AG08396 (cell line): ENCODE results near the gene PMVK.

Experiments
- DNase-seq: peaks from one replicate; pipeline ENCODE4 v3.0.0; 2012; ENCODE audit warnings: low spot score, mixed read lengths

The PMVK gene

DNA sequence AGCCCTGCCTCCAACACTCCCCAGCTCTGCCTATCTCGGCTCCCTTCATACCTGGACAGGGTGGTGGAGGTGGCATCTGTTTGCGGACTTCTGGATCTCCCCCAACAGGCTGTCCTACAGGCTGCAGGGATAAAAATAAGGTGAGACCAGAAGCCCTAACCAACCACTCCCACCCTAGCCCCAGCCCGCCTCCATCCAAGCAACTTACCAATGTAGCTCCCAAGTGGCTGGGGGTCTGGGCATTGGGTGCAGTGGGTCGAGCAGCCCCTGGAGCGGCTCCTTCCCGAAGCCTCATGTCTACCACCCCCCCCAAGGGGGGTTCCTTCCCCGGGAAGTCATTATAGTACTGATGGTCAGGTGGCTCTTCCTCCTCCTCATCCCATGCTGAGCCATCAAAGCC lies 29.6 kb upstream of the PMVK start:
- DNase-seq, result no peak

DNA sequence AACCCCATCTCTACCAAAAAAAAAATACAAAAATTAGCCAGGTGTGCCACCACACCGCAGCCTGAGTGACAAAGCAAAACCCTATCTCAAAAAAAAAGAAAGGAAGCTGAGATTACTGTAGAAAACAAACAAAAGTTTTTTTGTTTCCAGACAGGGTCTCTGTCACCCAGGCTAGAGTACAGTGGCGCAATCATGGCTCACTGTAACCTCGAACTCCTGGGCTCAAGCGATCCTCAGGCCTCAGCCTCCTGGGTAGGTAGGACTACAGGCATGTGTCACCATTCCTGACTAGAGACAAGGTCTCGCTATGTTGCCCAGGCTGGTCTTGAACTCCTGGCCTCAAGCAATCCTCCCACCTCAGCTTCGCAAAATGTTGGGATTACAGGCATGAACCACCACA lies 27.8 kb upstream of the PMVK start:
- DNase-seq, result no peak

DNA sequence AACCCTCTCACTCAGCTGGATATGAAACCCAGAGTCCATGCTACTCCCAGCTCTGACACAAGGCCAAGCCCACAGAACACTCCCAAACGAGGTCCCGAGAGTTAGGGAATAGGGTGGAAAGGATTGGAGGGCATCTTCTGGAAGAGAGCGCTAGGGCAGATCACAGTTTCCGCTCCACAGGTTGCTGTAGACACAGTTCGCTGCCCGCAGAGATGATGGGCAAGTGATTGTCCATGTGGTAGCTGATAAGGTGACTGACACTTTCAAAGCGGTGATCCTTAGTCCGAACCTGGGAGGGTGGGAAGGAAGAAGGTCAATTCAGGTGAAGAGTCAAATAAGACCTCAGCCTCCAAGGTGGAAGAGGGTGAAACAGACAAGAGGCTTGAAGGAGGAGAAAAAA lies 27.1 kb upstream of the PMVK start:
- no peak for DNase-seq

DNA sequence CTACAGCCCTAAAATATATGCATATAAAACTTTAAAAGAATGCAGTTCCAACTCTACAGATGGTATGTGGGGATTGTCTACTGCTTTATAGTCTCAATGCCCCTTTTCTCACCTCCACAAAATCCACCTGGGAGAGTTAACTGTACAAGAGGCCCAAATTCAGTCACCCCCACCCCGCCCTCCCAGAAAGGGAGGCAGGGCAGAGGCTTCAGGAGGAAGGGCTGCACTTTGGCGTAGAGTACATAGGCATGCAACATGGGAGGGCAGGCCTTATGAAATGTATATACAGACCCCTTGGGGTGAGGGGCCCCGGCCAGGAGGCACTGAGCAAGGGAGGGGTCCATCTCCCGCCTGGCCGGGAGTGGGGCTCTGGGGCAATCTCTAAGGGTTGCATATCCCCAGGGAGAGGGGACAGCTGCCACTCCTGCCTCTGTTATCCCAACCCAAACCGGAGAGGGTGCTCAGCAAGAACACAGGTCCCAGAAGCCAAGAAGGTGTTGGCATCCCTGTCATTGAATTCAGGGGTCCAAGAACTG lies 26.3 kb upstream of the PMVK start:
- DNase-seq, result no peak

DNA sequence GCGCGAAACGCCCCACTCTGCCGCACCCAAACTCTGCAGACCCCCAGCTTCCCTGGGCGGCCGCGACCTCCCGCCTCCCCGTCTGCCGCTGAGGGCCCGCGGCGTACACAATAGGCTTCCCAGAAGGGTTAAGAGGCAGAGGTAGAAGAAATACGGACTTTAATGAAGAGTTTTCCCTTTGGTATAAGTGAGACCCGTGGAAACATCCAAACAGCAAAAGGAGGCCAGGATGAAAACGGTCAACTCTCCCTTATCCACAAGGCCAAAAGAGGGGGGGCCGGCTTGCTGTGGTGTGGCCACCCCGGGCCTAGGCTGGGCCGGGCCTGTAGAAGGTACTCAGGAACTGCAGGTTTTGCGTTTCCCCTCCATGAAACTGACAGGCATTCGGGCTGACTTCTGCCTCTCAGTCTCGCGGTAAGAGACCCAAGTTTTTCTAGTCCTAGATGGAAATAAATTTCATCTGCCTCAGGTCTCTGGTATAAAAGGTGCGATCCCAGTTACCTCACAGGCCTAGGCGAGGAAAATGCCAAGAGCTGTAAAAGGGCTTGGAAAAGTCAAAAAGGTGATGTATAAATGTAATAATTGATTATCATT lies 25.7 kb upstream of the PMVK start:
- DNase-seq, result no peak

DNA sequence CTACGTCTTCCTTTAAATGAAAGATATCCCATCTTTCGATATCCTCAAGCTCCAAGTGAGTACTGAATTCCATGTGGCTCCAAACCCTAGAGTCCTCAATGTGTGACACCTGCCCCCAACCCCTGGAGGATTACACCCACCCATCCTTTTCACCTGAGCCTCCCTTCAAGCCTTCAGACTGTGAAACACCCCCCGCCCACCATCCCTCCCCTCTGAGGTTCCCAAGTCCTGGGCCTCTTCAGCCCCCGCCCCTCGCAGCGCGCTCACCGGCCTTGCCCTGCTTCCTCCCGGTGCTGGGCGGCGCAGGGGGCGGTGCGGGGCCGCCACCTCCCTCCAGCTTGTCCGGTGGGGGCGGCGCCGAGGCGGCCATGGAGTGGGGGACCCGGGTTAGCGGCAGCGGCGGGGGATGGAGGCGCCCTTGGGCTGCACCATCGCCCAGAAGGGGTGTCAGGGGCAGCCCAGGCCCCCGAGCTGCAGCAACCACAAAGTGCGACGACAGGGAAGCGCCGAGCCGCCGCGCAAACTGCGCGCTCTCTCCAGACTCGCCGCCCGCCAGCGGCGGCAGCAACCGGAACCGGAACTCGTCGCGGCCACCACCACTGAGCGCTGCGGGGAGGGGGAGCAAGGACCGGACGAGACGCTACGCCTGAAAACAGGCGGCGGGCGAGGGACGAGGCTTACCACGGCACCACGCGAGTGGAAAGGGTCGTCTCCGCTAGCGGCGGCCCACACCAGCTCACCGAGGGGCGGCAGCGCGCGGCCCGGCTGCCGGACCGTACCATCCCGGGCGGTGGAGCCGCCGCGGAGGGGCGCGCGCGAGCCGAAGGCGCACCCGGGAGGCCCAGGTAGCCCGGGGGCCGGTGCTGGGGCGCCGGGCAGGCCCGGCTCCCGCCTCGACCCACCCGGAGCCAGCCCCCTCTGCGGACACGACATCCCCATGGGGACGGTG lies 25.0 kb upstream of the PMVK start, which contains the start of gene PYGO2:
TSS of gene PYGO2 (minus strand) at position 576 of the 949 bp plus-strand sequence. CDS start at position 370, 206 bp downstream.
- peak; percentile 86 for DNase-seq

DNA sequence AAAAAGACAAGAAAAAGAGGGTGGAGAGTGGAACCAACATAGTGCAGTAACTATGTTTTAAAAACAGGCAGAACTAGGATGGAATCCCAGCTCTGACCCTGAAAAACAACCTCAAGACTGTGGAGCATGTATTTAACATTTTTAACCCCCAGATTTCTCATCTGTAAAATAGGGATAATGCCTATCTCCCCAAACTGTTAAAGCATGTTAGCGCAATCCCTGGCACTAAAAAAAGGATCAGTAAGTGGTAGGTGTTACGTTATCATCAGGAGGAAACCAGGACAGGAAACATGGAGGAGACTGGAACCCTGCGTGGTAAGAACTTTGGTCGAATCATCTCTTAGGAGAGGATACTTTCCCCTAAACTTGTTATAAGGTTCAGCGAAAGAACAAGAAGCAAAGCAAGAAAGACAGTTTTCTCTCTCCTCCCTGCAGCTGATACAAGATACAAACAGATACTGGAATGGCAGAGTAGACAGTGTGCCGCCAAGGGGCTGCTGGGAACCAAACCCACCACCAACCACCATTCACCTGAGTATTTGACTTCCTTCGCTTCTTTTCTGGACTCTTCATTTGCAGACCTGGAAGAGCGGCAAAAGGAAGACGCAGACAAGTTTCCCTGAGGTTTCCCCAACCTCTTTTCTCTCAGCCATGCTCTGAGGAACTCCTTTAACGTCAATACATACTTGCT lies 24.1 kb upstream of the PMVK start:
- DNase-seq, result no peak

DNA sequence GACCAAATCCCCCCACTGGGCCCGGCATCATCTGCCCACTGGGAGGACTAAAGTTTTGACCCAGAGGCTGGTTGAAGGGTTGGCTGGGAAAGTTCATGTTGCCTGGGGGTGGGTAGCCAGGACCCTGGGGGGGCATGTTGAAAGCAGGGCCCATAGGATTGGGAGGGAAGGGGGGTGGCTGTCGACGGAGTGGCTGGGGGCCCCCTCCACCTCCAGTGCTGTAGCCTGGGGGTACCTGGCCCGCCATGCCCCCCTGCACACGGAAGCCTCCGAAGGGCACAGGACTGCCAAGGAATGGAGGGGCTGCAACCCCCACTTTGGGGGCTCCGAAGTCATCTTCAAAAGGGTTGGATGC lies 22.9 kb upstream of the PMVK start:
- no peak for DNase-seq

DNA sequence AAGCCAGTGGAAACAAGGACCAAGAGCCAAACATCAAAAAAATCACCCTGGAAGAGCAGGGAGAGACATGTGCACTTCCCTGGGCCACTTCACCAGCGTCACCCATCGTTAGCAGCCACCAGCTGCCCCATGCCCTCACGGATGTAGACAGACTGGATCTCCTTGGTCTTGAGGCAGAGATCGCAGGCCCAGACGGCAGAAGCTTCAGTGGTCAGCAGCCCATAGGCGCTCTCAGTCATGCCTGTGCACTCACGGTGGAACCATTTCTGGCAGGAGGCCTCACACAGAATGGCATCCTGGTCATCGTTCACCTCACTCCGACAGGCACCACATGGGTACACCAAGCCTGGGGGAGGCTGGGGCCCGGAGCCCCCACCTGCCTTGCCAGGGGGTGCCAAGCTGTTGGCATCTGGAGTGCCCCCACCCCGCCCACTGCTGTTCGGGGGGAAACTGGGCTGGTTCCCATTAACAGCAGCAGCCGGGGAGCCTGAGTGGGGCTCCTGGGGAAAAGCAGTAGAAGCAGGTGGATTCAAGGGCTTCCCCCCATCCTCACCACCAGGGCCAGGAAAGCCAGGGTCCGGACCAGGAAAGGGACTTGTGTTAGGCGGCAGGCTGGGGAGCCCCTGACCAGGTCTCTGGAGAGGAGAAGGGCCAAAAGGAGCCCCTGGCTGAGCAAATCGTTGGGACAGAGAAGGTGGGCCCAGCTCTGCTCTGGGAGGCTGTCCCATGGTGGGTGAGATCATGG lies 22.3 kb upstream of the PMVK start:
- no peak for DNase-seq

DNA sequence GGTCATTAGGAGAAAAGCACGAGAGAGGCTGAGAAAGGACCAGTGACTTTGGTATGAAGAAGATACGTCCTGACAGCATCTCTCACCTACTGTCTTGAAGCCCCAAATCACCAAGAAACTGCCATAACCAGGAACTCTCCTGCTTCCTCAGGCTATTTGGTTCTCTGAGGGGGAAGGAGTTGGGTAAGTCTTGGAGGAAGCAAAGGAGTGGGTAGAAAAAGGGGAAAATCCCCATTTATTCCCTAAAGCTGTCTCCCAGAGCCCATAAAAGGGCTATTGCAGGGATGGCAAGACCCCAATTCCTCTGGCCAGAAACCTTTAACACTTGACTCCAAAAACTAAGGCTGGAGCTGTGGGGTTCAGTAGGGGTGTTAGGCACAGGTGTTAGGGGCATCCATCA lies 21.5 kb upstream of the PMVK start:
- no peak for DNase-seq

DNA sequence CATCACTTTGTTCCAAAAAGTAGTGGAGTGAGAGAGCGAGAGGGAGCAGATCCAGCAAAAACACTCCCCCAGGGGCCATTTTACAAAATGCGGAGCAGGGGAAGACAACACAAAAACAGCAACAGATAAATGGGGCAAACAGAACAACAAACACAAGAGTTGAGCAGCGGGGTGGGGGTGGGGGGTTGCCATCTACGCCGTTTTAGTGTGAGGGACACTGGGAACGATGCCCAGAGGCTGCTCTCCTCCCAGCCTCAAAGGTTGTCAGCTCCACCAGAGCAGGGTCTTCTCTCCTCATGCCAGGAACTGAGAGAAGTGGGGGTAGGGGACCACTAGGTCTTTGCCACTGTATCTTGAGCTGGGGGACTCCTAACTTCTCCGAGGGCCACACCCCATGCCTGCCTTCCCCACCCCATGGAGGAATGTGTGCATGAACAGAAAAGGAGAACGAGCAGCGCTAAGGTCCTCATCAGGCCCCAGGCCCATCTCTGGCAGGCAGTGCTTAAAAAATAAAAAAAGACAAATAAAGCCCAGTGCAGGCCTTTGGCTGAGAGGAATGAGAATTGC lies 20.7 kb upstream of the PMVK start:
- no peak for DNase-seq

DNA sequence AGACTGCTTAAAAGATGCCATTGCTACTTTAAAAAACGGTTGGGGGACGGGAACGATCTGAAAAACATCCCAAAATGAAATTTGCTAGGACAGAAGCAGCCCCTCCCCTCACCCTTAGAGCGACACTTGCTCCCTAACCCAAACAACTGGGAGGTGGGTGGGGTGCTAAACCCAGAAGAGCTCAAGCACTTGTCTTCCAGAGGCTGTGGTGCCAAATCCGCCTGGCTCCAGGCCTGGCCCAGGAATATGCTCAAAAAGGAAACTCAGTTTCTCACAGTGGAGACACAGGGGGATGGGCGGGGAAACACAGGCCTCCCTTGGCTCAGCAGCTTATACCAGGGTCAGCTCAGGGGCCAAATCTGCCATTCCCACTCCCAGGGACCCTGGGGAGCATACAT lies 20.0 kb upstream of the PMVK start:
- no peak for DNase-seq

DNA sequence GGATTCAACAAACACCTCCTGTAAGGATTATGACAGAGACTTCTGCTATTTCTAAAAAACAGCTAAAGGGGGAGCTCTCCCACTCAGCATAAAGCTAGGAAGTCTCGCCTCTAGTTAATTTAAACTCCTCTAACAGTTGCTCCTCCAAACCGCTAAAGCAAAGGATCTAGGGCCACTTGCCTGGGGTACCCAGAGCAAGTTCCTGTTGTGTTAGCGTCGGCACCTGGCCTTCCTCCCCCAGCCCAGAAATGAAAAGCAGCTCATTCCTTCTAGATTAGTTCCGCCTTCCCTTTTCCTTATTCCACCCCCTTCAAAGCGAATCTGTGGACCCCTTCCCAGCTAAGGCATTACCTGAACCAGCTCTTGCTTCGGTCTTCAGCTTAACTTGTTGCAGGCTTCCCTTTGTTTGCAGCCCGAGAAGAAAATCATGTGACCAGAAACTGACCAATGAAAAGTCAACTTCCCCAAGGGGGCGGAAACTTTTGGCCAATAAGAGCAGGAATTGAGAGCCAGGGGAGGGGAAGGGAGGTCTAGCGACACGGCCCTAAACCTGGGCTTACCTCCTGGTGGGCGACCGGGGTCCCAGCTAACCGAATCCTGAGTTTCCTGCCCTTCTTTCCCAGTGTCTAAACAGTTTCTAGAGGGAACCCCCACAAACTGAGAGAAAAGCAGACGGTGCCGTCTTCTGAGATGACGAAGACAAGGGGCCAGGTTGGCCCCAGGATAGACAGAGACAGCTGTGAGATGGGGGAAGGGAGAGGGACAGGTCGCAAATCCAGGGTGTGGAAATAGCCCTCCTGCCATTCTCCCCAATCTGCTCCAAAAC lies 19.4 kb upstream of the PMVK start, which contains the start of gene PBXIP1:
TSS of gene PBXIP1 (minus strand) at position 382 of the 826 bp plus-strand sequence. CDS start 2,378 bp downstream, outside the sequence.
- peak; percentile 94 for DNase-seq

DNA sequence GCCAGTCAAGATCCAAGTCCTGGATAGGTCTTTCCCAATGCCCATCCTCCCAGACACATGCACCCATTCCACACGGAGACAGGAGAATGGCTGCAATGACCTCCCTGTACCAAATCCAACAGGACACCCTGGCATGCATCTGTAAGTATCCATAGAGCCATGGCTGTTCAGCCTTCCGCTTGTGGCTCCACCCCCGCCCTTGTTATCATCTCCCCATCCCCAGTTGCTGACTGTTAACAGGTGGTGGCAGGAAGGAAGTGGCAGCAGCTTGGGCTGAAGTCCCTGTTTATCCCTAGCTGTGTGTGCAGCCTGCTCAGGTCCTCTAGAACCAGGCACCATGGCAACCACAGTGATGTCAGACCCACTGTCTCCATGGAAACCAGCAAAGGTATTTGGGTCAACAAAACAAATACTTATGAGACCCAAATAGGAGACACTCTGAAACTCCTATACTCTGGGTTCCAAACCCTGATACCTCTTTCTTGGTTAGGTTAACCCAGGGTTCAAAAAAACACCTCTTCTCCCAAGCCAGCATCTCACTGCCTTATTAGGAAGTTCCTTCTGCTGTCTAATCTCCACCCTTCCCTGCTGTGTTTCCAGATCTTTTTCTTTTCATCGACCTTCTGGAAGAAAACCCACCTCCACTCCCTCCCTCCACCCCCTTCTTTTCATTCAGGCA lies 18.7 kb upstream of the PMVK start:
- peak; percentile 81 for DNase-seq

DNA sequence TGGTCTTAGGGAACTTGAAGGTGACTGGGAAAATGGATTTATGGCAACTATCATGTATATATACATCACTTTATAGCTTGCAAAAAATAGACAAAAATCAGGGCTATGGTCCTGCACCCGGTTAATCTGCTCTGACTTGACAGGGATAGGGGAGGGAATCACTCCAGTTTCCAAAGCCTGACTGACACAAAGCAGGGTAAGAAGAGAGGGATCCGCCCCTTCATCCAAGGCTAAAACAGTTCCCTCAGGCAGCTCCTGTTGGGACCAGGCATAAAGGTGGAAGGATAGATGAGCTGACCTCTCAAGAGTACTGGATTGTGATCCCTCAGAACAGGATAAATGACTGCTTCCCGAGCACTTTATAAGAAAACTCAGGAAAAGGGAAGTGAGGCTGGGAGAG lies 18.0 kb upstream of the PMVK start:
- no peak for DNase-seq

DNA sequence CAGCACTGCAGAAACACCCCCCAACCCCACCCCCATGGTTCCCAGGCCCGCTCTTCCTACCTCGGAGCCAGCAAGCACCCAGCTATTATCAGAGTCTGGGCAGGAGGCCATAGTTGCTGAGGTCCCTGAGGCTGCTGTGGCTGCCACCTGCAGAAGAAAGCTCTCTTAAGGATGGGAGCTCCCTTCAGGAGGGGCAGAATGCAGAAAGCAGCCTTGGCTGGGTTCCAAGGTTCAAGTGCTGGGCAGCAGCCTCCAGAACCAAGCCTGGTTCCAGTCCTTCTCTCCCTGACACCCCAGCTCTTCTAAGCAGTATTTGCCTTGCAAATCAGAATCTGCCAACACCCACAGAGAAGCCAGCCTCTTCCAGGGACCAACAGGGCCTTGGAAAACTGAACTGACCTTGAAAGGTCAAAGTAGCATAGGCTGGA lies 17.1 kb upstream of the PMVK start:
- DNase-seq, result no peak

DNA sequence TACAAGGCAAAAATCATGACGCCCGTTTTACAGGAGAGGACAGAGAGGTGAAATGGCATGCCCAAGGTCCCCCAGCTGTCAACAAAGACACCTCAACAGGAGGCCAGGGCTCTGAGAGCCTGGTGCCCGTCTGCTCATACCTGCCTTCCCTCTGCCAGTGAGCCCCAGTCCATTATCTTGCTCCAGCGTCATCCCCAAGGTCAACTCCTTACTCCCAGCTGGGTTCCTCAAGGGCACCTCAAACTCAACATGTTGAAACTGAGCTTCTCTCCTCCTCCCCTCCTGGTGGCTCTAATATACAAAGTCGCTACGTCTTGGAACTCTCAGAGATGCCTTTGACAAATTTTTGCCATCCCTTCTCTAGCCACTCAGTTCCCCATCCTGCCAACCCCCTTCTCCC lies 16.1 kb upstream of the PMVK start:
- DNase-seq, result no peak

DNA sequence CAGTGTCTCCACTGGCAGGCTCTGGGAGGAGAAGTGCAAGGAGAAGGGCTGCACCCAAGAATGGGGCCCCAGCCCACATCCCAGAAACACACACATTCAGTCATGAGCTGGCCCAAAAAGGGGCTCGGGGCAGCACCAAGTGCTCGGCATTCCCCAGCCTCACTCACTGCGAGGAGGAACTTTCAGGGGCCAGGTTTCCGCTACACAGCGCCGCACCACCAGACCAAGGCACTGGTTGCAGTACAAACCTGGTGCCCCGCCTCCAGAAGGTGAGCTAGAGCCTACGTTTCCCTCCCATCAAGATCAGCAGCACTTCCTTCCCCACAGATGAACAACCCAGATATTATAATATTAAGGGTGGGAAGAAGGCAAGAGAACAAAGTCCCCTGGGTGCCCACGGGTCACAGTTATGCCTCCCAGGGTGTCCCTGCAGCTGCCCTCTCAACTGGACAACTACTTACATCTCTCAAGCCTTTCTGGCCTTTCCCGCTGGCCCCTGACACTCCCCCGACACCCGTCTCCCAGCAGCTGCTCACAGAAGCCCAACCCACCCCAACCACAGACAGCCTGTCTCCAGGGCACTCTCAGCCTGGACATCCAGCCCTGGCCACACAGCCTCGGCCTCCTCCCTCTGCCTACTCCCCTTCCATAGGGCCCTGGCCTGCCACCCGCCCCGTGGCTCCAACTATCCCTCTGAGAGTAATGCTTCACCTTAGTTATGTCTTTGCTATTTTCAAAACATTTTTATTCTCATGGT lies 15.6 kb upstream of the PMVK start:
- no peak for DNase-seq

DNA sequence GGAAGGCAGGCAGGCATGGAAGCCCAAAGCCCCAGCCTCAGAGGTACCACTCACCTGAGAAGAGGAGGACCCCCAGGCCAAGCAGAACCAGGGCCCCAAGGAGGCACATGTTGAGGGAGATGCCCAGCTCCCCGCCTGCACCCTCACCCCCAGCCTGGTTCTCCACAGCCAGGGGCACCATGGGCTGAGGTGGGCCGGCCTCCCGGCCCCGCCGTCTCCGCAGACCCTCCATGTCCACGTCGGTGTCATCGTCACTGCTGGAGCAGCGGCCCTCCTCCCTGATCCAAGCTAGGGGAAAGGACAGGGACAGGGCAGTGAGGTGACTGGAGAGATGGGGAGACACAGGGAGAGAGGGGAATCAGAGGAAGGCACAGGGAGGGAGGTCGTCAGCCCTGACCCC lies 11.6 kb upstream of the PMVK start:
- DNase-seq, result no peak
